NCI-H1694 (cell line): ENCODE data around the gene INPP4B.
"Not testable (repeated sequence)": the region's sequence is repeated elsewhere in the genome, so short reads cannot be mapped to it uniquely, and the experiment has no call there.

ENCODE experiments used
- DNase-seq: peaks from one replicate; lab custom pipeline; 2025; lab: John Stamatoyannopoulos, UW

The INPP4B gene

DNA sequence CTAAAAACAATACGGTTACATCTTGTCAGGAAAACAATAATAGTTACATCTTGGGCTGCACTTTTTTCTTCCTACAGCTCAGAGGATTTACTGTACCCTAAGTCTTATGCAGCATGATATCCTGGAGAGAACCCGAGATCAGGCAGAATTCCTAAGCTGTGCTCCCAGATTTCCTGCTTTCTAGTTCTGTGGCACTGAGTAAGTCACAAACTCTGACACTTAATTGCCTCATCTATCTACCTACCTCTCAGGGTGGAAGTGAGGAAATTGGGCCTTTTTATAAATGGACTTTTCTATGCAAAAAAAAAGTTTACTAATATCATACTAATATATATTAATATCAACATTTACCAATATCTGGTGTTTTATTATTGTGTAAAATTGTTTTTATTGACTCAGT is 438.5 kb downstream of the INPP4B start:
- no peak for DNase-seq

DNA sequence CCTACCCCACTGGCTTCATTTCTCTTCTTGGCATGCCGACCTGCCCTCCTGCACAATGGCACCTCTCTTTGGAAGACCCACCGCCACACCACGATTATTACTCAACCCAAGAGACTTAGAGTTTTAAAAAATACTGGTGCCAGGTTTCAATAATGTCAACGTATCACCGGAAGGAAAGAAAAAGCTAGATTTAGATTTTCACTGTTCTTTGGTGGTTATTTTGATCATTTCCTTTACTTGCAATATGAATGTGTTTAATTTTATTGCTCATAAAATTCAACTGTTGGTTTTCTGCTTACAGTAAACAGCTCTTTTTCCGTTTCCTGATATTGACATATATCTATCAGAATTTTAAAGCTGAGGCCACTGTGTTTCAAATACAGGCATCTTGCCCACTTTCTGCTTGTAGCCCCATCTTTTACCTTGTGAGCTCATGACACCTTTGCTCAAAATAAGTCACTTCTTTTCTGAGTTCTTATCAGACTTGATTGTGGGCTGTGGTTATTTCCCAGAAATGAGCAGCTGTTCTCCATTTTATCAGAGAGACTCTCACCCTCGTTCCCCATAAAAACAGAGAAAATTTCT is 439.1 kb downstream of the INPP4B start:
- DNase-seq: no peak

DNA sequence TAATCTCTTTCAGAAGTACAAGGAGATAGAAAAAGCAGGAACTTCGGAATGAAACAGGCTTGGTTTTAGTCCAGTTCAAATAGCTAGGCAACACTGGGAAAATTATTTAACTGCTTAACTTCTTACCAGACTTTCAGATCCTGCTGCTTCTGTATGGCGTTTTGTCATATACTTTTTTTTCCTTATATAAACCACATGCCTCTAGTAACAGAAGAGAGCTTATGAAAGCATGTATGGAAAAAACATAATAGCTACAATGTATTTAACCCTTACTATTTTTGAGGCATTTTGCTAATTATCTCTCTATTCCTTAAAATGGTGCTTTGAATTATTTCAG is 439.6 kb downstream of the INPP4B start:
- no peak for DNase-seq

DNA sequence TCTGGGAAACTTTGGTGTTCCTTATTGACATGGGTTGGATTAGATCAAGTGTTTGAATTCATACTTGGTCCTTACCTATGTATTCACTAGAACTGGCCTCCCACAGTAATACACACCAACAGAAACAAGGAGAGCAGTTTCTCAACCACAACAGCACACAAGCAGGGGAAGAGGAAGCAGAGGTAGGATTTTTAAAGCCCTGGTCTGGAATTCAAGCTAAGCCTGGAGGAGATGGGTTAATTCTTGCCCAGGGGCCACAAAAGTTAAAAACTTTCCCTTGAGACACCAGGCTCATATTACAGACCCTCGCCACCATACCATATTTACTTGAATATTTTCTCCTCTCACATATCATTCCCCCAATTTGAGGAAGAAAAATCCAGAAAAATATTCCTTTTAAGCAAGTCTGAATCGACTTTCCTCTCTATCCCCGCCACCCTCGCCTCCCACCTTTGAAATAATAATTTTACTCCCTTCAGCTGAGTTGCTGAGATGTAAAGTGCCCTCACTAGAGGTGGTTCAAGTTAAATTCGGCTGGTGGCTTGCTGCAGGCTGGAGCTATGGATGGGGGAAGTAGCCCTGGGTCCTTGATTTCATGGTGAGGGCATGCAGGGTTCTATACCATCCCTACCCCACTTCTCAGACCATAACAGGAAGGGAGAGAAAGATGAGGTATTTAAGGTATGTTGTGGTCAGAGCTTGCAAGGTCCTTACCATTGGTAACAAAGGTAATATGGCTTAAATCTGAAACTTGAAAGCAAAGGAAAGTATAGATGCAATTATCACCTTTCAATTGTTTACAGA is 440.2 kb downstream of the INPP4B start:
- DNase-seq: no peak

DNA sequence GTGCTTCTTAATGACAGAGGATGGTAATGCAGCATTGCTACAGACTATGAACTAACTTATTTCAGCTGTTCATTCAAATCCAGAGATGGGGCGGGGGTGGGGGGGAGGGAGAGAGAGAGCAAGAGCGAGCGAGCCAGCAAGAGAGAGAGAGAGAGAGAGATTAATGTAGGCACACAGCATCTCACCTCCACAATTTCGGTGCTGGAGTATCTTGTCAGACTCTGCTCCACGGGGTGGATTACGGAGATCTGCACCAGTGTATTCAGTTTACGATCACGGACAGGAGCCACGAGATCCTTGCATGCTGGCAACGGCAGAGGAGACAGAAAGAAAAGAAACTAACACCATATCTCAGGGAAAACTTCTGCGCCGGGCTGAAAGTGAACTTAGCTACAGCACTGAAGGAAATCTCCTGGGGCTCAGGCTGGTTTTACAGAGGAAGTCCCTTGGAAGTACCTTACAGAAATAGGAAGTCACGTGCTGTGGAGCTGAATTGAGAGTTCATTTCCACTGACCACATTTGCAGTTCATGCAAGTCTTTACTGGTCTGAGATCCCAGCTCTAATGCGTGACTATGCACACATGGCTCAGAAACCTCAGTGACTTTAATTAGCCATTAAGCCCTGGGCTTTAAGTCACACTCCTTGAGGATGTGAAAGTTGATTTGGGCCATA is 440.9 kb downstream of the INPP4B start:
- no peak for DNase-seq

DNA sequence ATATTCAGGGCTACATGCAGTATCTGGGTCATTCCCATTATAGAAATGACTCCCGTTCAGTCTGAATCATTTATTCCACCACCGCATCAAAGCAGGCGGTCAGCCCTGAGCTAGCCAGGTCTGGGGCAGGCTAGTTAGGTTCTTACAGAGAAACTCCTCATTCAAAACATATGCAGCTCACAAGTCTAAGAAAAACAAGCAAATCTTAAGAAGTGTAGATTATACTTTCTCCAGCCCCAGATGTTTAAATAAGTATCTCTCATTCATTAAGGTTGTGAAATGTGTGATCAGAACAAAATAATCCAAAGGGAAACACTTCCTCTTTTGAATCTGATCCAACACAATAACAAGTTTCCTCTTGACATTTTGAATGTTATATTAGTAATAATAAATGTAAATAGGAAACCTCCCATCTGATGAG is 441.9 kb downstream of the INPP4B start:
- no peak for DNase-seq

DNA sequence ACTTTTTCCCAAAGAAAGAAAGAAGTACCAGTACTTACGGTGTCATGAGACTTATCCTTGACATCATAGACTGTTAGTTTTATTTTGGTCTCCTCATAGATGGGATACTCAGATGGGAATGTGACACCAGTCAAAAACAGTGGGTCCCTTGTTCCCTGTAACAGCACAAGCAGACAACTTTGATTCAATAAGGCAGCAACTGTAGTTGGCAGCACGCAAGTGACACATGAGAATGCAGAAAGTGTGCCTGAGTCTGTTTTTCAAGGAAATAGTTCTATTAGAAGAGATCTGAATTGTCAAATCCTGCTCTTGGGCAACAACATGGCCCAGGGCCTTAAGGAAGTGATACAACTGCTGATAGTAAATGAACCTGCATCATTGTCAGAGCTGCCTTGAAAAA is 443.2 kb downstream of the INPP4B start:
- DNase-seq: no peak

DNA sequence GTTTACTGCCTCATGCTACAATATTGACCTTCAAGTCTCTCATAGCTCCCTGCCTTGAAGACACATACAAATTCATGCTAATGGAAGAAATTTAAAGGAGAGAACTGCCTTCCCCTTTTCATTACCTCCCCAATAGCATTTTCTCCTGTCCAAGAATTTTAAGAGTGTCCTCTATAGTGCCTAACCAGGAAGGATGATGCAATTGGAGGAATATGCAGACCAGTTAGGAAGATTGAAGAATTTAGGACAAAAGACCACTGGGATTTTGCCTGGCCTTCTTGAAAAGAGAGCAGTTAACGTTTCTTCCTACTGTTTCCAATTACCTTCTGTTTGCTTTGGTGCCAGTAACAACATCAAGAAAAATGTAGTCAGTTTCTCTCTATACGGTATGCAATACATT is 443.9 kb downstream of the INPP4B start:
- no peak for DNase-seq

DNA sequence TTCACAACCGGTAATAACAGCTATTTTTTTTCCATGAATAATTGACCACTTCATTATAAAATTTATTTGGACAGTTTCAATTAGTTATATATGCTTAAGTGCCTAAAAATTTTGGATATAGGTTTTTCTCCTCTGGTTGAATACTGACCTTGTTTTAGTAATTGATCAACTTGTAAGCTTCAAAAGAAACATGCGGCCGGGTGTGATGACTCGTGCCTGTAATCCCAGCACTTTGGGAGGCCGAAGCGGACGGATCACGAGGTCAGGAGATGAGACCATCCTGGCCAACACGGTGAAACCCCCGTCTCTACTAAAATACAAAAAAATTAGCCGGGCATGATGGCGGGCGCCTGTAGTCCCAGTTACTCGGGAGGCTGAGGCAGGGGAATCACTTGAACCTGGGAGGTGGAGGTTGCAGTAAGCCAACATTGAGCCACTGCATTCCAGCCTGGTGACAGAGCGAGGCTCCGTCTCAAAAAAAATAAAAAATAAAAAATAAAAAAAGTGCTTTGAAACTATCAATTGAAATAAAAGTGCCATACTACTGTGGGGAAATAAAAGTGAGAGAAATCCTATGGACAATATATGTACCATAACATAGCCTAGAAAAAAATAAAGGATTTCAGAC is 448.6 kb downstream of the INPP4B start:
- DNase-seq: not testable (repeated sequence)

DNA sequence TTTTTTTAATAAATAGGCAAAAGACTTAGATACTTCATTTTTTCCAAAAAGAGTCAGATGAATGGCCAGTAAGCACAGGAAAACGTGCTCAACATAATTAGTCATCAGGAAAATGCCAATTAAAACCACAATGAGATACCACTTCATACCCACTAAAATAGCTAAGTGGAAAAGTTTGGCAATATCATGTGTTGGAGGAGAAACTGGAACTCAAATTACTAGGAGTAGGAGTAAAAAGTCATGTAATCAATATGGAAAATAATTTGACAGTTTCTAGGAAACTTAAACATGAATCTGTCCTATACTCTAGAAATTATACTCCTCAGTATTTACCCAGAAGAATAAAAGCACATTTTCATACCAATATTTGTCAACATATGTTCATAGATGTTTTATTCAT is 449.8 kb downstream of the INPP4B start:
- no peak for DNase-seq

DNA sequence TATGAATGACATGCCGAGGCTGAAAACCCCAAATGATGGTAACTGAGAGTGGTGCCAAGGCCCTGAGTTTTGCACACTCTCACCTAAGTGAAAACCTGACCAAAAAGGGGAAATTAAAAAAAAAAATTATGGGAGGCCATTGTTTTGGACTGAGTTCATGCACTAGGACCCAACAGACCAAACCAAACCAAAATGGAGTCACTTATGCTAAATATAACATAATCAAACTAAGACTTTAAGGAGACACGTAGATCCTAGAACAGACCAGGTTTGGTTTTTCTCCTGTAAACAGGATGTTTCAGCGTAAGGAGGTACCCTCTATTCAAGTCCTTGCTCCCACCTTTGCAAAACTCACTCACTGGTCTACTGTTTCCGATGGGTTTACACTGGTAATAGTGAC is 453.0 kb downstream of the INPP4B start:
- DNase-seq: no peak

DNA sequence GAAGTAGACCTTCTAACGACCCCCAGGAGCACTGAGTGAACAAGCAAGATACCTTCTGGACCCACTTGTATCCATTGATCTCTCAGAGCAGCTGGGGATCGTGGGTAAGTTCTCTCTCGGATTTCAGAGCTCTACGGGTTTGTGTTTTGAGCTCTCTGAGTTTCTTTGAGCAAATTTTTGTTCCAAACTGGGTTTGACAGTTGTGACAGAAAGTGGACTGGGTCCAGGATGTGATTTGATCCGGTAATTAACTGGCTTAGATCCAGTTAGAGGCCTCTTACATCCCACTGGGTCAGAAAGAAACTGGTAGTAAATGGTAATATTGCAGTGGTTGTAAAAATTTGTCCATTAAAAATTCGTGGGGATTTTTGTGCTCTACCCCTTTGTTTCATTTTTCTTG is 459.2 kb downstream of the INPP4B start:
- no peak for DNase-seq

DNA sequence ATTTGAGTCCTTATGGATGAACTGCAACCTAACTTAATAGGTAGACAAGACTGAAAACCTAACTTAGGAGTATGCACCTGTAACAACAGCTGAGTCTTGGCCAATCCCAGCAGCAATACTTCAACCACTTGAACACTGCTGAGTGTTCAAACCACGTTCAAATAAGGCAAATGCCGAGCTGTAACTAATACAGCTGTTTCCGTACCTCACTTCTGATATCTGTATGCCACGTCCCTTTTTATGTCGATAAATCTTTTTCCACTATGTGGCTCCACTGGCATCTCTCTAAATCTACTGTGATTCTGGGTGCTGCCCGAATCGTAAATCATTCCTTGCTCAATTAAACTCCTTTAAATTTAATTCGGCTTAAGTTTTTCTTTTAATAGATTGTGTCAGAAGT is 459.7 kb downstream of the INPP4B start:
- DNase-seq: no peak

DNA sequence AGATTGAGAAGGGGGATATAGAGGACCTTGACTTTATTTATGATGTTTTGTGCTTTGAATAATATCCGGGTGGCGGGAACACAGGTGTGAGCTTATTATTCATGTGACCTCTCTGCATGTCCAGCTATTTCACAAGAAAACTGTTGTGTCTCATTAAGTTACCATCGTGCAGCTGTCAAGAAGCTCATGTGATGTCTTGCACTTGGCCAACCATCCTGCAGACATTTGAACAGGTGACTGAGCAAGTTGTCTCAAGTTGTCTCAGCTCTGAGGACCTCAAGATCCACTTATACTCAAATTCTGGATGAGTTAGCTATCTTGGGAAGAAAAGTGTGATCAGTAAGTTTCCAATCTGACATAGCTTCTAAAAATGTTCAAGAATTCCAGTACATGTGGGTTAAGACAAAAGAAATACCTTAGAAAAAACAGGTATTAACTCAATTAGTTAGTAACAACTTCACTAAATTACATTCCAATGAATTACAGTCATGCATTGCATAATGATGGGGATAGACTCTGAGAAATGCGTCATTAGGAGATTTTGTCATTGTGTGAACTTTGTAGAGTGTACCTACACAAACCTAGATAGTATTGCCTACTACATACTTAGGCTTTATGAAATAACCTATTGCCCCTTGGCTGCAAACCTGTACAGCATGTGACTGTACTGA is 462.2 kb downstream of the INPP4B start:
- DNase-seq: no peak

DNA sequence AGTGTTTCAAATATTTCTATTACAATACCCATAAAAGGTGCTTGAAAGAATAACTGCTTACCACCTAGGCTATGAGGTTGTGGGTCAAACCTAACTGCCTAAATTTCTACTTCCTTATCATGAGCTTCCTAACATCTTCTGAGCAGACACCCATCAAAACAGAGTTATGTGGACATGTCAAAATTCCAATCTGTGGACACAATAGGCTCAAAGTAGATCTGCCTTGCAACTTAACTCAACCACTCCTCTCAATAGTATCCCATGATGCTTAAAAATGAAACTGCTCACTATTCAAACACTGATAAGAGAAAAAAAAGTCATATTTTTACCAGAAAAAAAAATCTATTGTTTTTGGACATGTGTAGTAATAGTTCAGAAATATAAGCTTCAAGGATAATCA is 462.7 kb downstream of the INPP4B start:
- no peak for DNase-seq

DNA sequence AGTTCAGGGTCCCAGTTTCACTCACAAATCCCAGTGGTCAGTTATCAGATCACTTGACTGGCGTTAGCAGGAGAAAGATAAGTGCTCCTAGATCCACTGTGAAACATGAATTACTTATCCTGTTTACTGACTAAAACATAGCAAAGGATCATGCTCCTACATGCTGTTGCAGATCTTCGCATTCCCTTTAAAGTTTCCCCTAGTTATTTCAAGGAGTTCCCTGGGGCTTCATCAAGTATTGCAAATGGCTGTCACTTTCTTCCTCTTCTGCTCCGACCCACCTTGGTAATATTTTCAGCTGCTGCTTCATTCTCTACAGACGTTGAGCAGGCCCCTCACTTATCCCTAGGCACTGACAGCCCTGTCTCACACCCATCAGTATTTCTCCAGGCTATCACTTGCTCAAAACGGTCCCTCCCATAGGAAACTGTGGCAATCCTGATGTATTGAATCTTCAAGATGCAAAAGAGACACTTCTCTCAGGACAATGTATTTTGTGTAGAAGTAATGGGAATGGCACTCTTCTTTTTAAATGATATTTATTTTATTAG is 466.0 kb downstream of the INPP4B start:
- no peak for DNase-seq

DNA sequence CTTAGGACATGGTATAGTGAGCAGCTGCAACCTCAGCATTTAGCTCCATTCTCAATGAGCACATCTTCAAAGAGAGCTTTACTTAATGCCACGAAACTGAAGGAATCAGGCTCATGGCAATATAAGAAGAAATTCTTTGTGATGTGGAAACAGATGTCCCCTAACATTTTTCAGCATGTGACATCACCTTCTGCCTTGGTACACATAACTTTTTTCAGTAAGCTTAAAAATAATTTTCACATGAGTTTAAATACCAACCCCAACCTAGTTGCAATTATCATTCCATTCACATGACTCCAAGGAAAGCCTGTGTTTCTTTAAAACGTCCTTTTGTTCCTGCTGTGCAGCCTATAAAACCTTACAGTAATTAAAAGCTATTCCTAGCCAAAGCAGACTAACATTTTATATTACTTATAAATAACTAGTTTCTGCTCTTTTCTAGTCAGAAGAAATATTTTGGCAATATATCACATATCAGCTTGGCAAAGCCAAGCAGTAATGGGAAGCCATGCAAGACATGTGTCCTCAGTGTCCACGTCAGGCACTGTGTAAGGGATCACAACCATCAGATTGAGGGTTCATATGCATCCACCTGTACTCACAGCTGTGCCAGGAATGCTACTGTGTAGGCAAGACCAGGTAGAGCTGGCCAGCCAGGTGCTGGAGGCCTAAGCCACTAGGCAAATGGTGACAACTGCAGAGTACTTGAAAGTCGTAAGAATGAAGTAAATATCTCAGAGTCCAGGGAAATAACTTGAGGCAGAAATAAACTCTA is 466.6 kb downstream of the INPP4B start:
- DNase-seq: no peak

DNA sequence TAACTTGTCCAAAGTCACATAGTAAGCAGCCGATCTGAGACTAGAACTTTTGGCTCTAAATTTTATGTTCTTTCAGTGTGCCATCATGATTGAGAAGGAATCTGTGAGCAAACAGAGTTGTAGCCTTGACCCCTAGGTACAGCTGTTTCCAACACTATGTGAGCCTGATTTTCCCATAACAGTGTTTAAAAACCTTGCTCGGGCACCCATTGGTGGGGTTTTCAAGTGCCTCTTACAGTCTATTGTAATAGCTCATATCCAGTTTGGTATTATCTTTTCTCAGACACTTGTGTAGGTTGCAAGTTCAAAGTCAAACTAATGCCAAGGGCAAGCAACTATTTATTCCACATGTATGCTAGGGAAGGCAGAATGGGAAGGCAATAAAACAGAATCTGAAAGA is 467.9 kb downstream of the INPP4B start:
- no peak for DNase-seq

DNA sequence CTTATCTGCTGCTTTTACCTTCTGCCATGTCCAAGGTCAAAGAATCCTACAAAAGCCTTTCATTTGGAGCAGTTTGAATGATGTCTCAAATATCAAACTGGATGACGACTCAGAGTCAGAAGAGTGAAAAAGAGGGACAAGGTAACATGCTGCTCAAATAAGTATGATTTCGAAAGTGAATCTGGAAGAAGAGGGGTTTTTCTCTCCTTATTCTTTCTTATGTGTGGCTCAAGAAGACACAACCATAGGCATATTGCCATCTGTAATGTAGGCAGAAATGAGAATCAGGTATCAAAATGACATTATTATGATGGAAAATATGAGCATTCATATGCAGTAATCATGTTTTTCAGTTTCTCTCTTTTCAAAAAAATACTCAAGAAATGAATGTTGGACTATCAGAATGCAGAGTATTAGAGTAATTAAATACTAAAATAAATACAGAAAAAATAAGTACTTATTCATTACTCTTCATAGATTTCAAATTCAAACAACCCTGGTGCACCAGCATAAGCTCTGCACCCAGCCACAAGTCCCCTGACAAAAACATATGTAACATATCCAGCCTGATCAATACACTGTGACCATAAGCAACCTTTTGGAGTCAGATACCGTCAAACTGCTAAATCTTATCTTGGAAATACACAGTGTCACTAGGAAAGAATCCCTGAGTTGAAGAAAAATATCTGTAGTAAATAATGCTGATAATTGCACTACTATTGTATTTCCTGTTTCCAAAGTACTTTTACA is 468.6 kb downstream of the INPP4B start:
- DNase-seq: no peak

DNA sequence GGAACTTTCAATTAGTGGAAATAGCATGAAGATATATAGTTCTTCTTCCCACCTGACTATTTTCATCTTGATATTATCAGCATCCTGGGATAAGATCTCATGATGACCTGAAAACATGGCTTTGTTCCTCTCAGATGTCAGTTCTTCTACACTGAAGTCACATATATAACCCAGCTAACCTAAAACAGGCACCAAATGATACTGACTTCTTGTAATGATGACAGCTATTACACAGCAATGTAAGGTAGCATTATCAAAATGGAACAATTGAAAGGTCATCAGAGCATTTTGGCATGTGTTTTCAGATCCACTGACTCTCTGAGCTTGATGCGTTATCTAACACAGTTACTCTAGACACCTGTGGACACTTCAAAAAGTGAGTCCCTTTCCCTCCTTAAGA is 469.9 kb downstream of the INPP4B start:
- no peak for DNase-seq

DNA sequence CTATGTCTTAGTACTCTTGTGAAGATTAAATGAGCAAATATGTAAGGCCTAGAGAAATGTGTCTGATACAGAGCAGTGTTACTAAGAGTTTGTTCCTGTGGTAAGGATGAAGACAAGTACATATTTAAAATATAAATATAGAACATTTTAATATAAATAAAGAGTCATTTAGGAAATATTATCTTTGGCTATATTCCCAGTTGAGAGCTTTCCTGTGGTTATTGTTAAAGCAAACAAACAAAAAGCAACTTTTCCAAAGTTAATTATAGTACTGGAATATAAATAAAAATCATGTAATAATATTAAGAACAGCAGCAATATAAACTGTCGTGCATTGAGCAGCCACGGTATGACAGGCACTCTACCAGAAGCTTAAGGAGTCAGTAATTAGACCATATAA is 472.5 kb downstream of the INPP4B start:
- no peak for DNase-seq
